HG02798 (cell line): ENCODE results near the gene CCDC50.
A peak's percentile ranks its signal among the peaks of the same experiment; 100 is the strongest.

ENCODE experiments used
- ATAC-seq: cut with Tn5 transposase; IDR thresholded peaks from one replicate; pipeline ENCODE4 v1.9.1; 2021; ENCODE audit warnings: mild to moderate bottlenecking; ENCODE audit not compliant: unreplicated experiment, poor library complexity

Gene CCDC50

GRCh38 chr3:191328962-191329653 is at the start of gene CCDC50:
Gene CCDC50, plus strand, starts transcription at chr3:191329394. Its CDS starts 281 bp downstream, at chr3:191329675.
- ATAC-seq = peak; percentile 86

- no peak for ATAC-seq
Observed at GRCh38 chr3:191280111-191280510, 49.1 kb upstream of the CCDC50 start.

- ATAC-seq = no peak
Observed at GRCh38 chr3:191280882-191281281, 48.3 kb upstream of the CCDC50 start.

- no peak for ATAC-seq
Observed at GRCh38 chr3:191282251-191283185, 46.7 kb upstream of the CCDC50 start.

GRCh38 chr3:191283400-191283799 is 45.8 kb upstream of the CCDC50 start:
- ATAC-seq = no peak

- peak; percentile 85 for ATAC-seq
Observed at GRCh38 chr3:191290311-191291025, 38.7 kb upstream of the CCDC50 start.

GRCh38 chr3:191292243-191293015 is 36.8 kb upstream of the CCDC50 start:
- ATAC-seq = no peak

GRCh38 chr3:191294291-191294690 is 34.9 kb upstream of the CCDC50 start:
- ATAC-seq = no peak

GRCh38 chr3:191296041-191296541 is 33.1 kb upstream of the CCDC50 start:
- ATAC-seq = peak; percentile 84

- ATAC-seq = no peak
Observed at GRCh38 chr3:191298846-191299245, 30.3 kb upstream of the CCDC50 start.

GRCh38 chr3:191300422-191300821 is 28.8 kb upstream of the CCDC50 start:
- peak; percentile 31 for ATAC-seq

GRCh38 chr3:191301017-191301416 is 28.2 kb upstream of the CCDC50 start:
- peak; percentile 74 for ATAC-seq

- no peak for ATAC-seq
Observed at GRCh38 chr3:191301782-191302411, 27.3 kb upstream of the CCDC50 start.

GRCh38 chr3:191302451-191302850 is 26.7 kb upstream of the CCDC50 start:
- ATAC-seq = no peak

- no peak for ATAC-seq
Observed at GRCh38 chr3:191303596-191303995, 25.6 kb upstream of the CCDC50 start.

GRCh38 chr3:191306428-191306827 is 22.8 kb upstream of the CCDC50 start:
- ATAC-seq = no peak

GRCh38 chr3:191307341-191307740 is 21.9 kb upstream of the CCDC50 start:
- ATAC-seq = no peak

- ATAC-seq = no peak
Observed at GRCh38 chr3:191313296-191313695, 15.9 kb upstream of the CCDC50 start.

- no peak for ATAC-seq
Observed at GRCh38 chr3:191314109-191314728, 15.0 kb upstream of the CCDC50 start.
